GM12878 (cell line): ENCODE results near the gene RAPGEF4. TPM values are rescaled to one million over a fixed set of nuclear protein-coding genes. Genes with fewer than 3 reads are reported as not detected.

Source experiments
- ATAC-seq: fragments of 200-7000 bp; cut with Tn5 transposase; 3 replicates; pipeline ENCODE4 v1.9.1; 2020; ENCODE audit warnings: mild to moderate bottlenecking, moderate library complexity
- BruUV-seq: library from RNA; stranded (reverse); fragments of 400-500 nt; replicated peaks from 2 replicates; lab custom pipeline; 2021; lab: Mats Ljungman, UMichigan
- CTCF ChIA-PET: fragments of 300-600 bp; sonication (Branson Sonifier 250); formaldehyde crosslinking; extraction: SDS; loops from one replicate; lab custom pipeline; 2021; ENCODE audit warnings: inconsistent platforms; lab: Yijun Ruan, JAX
- POLR2A ChIA-PET: fragments of 350-600 bp; formaldehyde crosslinking; extraction: SDS; loops from one replicate; lab custom pipeline; 2021; ENCODE audit warnings: inconsistent platforms; lab: Charles Lee
- RAD21 ChIA-PET: fragments of 300-600 bp; sonication (Branson Sonifier 250); formaldehyde crosslinking; loops from one replicate; lab custom pipeline; 2023; ENCODE audit warnings: antibody characterized with exemption; ENCODE audit not compliant: unreplicated experiment; lab: Charles Lee
- SMC1A ChIA-PET: fragments of 300-600 bp; sonication (Branson Sonifier 250); formaldehyde crosslinking; loops from one replicate; lab custom pipeline; 2023; ENCODE audit not compliant: unreplicated experiment, uncharacterized antibody; lab: Charles Lee
- DNase-seq: peaks from one replicate; pipeline ENCODE4 v3.0.0-alpha.2; 2011; ENCODE audit warnings: low read depth, low spot score
- FAIRE-seq: peaks from 3 replicates; lab custom pipeline; 2011; peaks lifted over from hg19 to GRCh38; lab: Jason Lieb, UNC
- H2AFZ ChIP-seq: 2 replicates; pipeline ENCODE4 v1.6.0; 2011; ENCODE audit warnings: low read depth, low read length, control low read depth; ENCODE audit not compliant: control insufficient read depth
- H3K27ac ChIP-seq: 2 replicates; pipeline ENCODE4 v1.5.1; 2011; ENCODE audit warnings: control low read depth; ENCODE audit not compliant: control insufficient read depth, insufficient read depth
- H3K27me3 ChIP-seq, 2 experiments: replicated peaks in 1 of 2; 2 replicates each; pipeline versions ENCODE4 v1.6.0 to v1.6.1; 2011; ENCODE audit warnings: low read length in 1 of 2; ENCODE audit not compliant: control insufficient read depth in 2 of 2, insufficient read depth in 2 of 2
- H3K36me3 ChIP-seq, 2 experiments: 2 replicates each; pipeline ENCODE4 v1.5.1; 2011; ENCODE audit warnings: low read length in 1 of 2; ENCODE audit not compliant: control insufficient read depth in 2 of 2, insufficient read depth in 2 of 2
- H3K4me1 ChIP-seq: 2 replicates; pipeline ENCODE4 v1.6.1; 2011; ENCODE audit warnings: mild to moderate bottlenecking, low read length, moderate library complexity, mixed read lengths; ENCODE audit not compliant: control insufficient read depth, insufficient read depth
- H3K4me2 ChIP-seq: 2 replicates; pipeline ENCODE4 v1.6.0; 2011; ENCODE audit warnings: control low read depth; ENCODE audit not compliant: control insufficient read depth, insufficient read depth
- H3K4me3 ChIP-seq: fragments of 200-600 bp; sonication (generic); 2 replicates; pipeline ENCODE4 v1.5.1; 2016
- H3K79me2 ChIP-seq: 2 replicates; pipeline ENCODE4 v1.6.0; 2011; ENCODE audit warnings: low read length; ENCODE audit not compliant: control insufficient read depth, insufficient read depth
- H3K9ac ChIP-seq: 2 replicates; pipeline ENCODE4 v1.8.0; 2011; ENCODE audit warnings: low read length, control low read depth, mixed read lengths; ENCODE audit not compliant: control insufficient read depth, insufficient read depth
- H3K9me3 ChIP-seq: replicated peaks from 3 replicates; pipeline ENCODE4 v1.5.1; 2011; ENCODE audit warnings: mild to moderate bottlenecking, low read length; ENCODE audit not compliant: control insufficient read depth, insufficient read depth
- H4K20me1 ChIP-seq: 2 replicates; pipeline ENCODE4 v1.6.0; 2011; ENCODE audit not compliant: control insufficient read depth, insufficient read depth
- CBX3 ChIP-seq: fragments of 200-600 bp; sonication (generic); IDR thresholded peaks from 2 replicates; pipeline ENCODE4 v1.6.1; 2016; ENCODE audit warnings: low read depth, borderline replicate concordance
- FOS ChIP-seq: IDR thresholded peaks from 3 replicates; pipeline ENCODE4 v1.6.1; 2011; ENCODE audit warnings: borderline replicate concordance; ENCODE audit not compliant: insufficient read length; ENCODE audit errors: extremely low read depth
- FOXK2 ChIP-seq: fragments of 450-650 bp; IDR thresholded peaks from 2 replicates; pipeline ENCODE4 v1.6.1; 2017; ENCODE audit warnings: mild to moderate bottlenecking, moderate library complexity
- LARP7 ChIP-seq: fragments of 450-650 bp; IDR thresholded peaks from 2 replicates; pipeline ENCODE4 v1.6.1; 2017; ENCODE audit warnings: mild to moderate bottlenecking
- MEF2B ChIP-seq: fragments of 450-650 bp; IDR thresholded peaks from 2 replicates; pipeline ENCODE4 v1.6.1; 2018; ENCODE audit warnings: mild to moderate bottlenecking, moderate library complexity; ENCODE audit not compliant: partially characterized antibody, poor library complexity, severe bottlenecking
- PAX8 ChIP-seq: fragments of 450-650 bp; IDR thresholded peaks from 2 replicates; pipeline ENCODE4 v1.6.1; 2017; ENCODE audit warnings: mild to moderate bottlenecking, moderate library complexity
- POLR2A ChIP-seq: IDR thresholded peaks from 2 replicates; pipeline ENCODE4 v1.6.1; 2011; ENCODE audit warnings: low read depth, mild to moderate bottlenecking, low read length
- RB1 ChIP-seq: fragments of 450-650 bp; formaldehyde crosslinking; IDR thresholded peaks from 2 replicates; pipeline ENCODE4 v1.6.1; 2017; ENCODE audit warnings: mild to moderate bottlenecking, borderline replicate concordance
- TBL1XR1 ChIP-seq: IDR thresholded peaks from 2 replicates; pipeline ENCODE4 v1.6.1; 2012; ENCODE audit warnings: low read depth, low read length, improper control_type of control experiment
- ZNF592 ChIP-seq: fragments of 450-650 bp; IDR thresholded peaks from 2 replicates; pipeline ENCODE4 v1.6.1; 2017; ENCODE audit warnings: mild to moderate bottlenecking, moderate library complexity
- WGBS: methylation state at CpG from one replicate; pipeline ENCODE4 v1.1.6; 2016; ENCODE audit warnings: low lambda C conversion rate; ENCODE audit not compliant: insufficient replicate concordance, insufficient coverage; ENCODE audit errors: missing lambda C conversion rate; 5-methylcytosine and 5-hydroxymethylcytosine counted together
- in situ Hi-C: fragments of 300-500 bp; cut with MboI; formaldehyde crosslinking; loops from 9 replicates; pipeline ENCODE4 v1.14.3; 2018; ENCODE audit warnings: mixed read lengths
- intact Hi-C: fragments of 100-400 bp; cut with micrococcal nuclease; formaldehyde crosslinking; loops from one replicate; pipeline ENCODE4 v1.14.2; 2022; ENCODE audit not compliant: unreplicated experiment
- polyA plus RNA-seq, 11 experiments: library from polyadenylated mRNA; depleted of rRNA in 4 of 11; unstranded in 6 of 11; stranded (reverse) in 5 of 11; fragments of >200 nt; fragmentation: Nextera tagmentation in 4 of 11; fragmentation: Illumina TruSeq in 1 of 11; extraction: Ambion mirVana in 4 of 11; extraction: Trizol in 1 of 11; gene quantifications; 1 replicate in 1 of 11; 2 replicates in 10 of 11; pipeline versions ENCODE4 v1.2.1 to v1.2.3, GENCODE V29; 2011 to 2016; ENCODE audit warnings: inconsistent platforms in 2 of 11, missing spikeins in 2 of 11, low read depth in 1 of 11
- total RNA-seq, 4 experiments: library from RNA; depleted of rRNA in 3 of 4; stranded (reverse); fragments of >200 nt in 3 of 4; fragmentation: Illumina TruSeq in 1 of 4; extraction: Trizol in 1 of 4; gene quantifications; 2 replicates each; pipeline versions ENCODE4 v1.2.1 to v1.2.3, GENCODE V29; 2013 to 2021

RAPGEF4 gene
- total and polyA plus RNA-seq, 10 of the 15 experiments (the other 5 are each of a cell fraction or from before 2014, with no cell fraction given): 0.18 TPM; not detected in 8

- no peak for TF ChIP-seq ZNF592
- no peak for TF ChIP-seq RB1
- TF ChIP-seq MEF2B: no peak
Measured at GRCh38 chr2:173053043-173053699, 317.5 kb downstream of the RAPGEF4 start (continued).

- POLR2A ChIA-PET: no interaction called here
- TF ChIP-seq LARP7 (no peak), TBL1XR1 (no peak), CBX3 (no peak), POLR2A (no peak), PAX8 (no peak), FOS (no peak), FOXK2 (no peak), ZNF592 (no peak)
Measured at GRCh38 chr2:173054466-173054865, 318.8 kb downstream of the RAPGEF4 start.

More at GRCh38 chr2:173054466-173054865, 318.8 kb downstream of the RAPGEF4 start:
- H3K27me3 ChIP-seq: peaks cover 0 to 2% of the 10 kb centered on the region in 2 experiments; a peak in 1 of 4 replicates
- BruUV-seq: no TSS peak
- H3K4me1 ChIP-seq: no peaks in the 10 kb centered on the region
- in situ Hi-C loops: no loop called here
- DNase-seq: no peak
- no peak overlapping the region for H3K4me3 ChIP-seq
- CTCF ChIA-PET: no interaction called here
- no peaks in the 10 kb centered on the region for H3K79me2 ChIP-seq
- 96% methylated on average over 3 of the region's 3 CpGs for WGBS
- H3K36me3 ChIP-seq: no peaks in the 10 kb centered on the region
- H3K9me3 ChIP-seq: no peaks in the 10 kb centered on the region
- no peaks in the 10 kb centered on the region for H4K20me1 ChIP-seq
- H3K4me2 ChIP-seq: no peak overlapping the region
- no peak for ATAC-seq
- no peak overlapping the region for H3K27ac ChIP-seq
- no peak overlapping the region for H2AFZ ChIP-seq
- no peak for FAIRE-seq
- RAD21 ChIA-PET: no interaction called here
- intact Hi-C loops: no loop called here
- H3K9ac ChIP-seq: no peak overlapping the region
- SMC1A ChIA-PET: no interaction called here
